Measurements from ENCODE around the gene HDAC9.

DNA sequence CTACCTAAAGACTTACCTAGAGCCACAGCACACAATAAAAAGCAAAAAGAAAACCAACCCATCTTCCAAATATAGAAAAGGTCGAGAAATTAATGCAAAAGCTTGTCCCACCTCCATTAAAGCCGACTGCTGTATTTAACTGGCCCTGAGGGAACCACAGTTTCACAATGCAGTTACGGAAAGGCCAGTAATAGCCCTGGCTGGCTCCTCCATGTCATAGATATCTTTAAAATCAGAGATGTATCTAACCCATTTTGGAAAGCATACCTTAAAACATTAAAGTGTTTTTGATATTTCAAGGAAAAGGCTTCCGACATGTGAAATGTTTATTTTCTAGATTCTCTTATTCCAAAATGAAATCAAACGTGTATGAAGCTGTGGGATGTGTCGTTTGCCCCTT, 23.0 kb downstream of the HDAC9 start:
- TF ChIP-seq, protein P1, sequence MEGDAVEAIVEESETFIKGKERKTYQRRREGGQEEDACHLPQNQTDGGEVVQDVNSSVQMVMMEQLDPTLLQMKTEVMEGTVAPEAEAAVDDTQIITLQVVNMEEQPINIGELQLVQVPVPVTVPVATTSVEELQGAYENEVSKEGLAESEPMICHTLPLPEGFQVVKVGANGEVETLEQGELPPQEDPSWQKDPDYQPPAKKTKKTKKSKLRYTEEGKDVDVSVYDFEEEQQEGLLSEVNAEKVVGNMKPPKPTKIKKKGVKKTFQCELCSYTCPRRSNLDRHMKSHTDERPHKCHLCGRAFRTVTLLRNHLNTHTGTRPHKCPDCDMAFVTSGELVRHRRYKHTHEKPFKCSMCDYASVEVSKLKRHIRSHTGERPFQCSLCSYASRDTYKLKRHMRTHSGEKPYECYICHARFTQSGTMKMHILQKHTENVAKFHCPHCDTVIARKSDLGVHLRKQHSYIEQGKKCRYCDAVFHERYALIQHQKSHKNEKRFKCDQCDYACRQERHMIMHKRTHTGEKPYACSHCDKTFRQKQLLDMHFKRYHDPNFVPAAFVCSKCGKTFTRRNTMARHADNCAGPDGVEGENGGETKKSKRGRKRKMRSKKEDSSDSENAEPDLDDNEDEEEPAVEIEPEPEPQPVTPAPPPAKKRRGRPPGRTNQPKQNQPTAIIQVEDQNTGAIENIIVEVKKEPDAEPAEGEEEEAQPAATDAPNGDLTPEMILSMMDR (IDR thresholded peaks at IDR 0.05) = no peak
- no peak for TF ChIP-seq POLR2A (IDR thresholded peaks at IDR 0.05)

All from prostate gland (tissue), 2 donors.